ENCODE results near the gene BASP1.

The BASP1 gene

GRCh38 chr5:17265041-17265440 lies 47.6 kb downstream of the BASP1 start:
- Histone ChIP-seq H3K4me1 (ENCODE audit: insufficient read depth, insufficient read length) (no peaks in the 10 kb centered on the region), H3K9ac (ENCODE audit: insufficient read length, low read depth) (no peak overlapping the region), H3K4me3 (ENCODE audit: insufficient read length, low read depth) (no peak overlapping the region), H3K36me3 (ENCODE audit: insufficient read depth, insufficient read length, low read length) (peaks cover 25% of the 10 kb centered on the region), H3K27me3 (ENCODE audit: insufficient read depth, insufficient read length) (no peaks in the 10 kb centered on the region), H3K9me3 (ENCODE audit: insufficient read depth, low read length) (no peaks in the 10 kb centered on the region)
- TF ChIP-seq ZNF274 (IDR thresholded peaks at IDR 0.05; ENCODE audit: low read depth, low read length) (no peak), YY1 (IDR thresholded peaks at IDR 0.05; ENCODE audit: insufficient read depth, insufficient read length) (no peak), SUZ12 (IDR thresholded peaks at IDR 0.05; ENCODE audit: extremely low read depth, insufficient read depth, insufficient read length) (no peak)
- DNase-seq (ENCODE audit: low read depth, low spot score) = no peak

DNA sequence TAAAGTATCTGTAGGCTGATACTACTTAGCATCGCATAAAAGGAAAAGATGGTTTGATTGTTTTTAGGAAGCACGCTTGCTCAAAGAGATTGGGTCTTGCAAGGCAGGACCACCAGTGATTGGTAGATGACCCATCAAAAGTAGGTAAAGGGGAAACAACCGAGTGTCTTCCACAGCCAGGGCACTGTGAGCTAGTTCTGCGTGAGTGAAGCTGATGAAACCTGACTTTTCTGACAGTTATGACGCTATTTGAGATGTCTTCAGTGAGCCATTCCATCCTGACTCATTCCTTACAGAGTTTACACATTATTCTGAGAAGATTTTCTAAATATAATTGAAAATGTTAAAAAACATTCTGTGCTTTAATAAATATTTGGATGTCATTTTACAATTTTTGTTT lies 49.7 kb downstream of the BASP1 start:
- TF ChIP-seq ZNF274 (IDR thresholded peaks at IDR 0.05; ENCODE audit: low read depth, low read length) (no peak), SUZ12 (IDR thresholded peaks at IDR 0.05; ENCODE audit: extremely low read depth, insufficient read depth, insufficient read length) (no peak), YY1 (IDR thresholded peaks at IDR 0.05; ENCODE audit: insufficient read depth, insufficient read length) (no peak)
- H3K9ac ChIP-seq (ENCODE audit: insufficient read length, low read depth) = no peak overlapping the region
- no peak overlapping the region for H3K4me3 ChIP-seq (ENCODE audit: insufficient read length, low read depth)
- peaks cover 22% of the 10 kb centered on the region for H3K36me3 ChIP-seq (ENCODE audit: insufficient read depth, insufficient read length, low read length)
- H3K27me3 ChIP-seq (ENCODE audit: insufficient read depth, insufficient read length) = no peaks in the 10 kb centered on the region
- H3K4me1 ChIP-seq (ENCODE audit: insufficient read depth, insufficient read length) = no peaks in the 10 kb centered on the region
- no peak for DNase-seq (ENCODE audit: low read depth, low spot score)
- H3K9me3 ChIP-seq (ENCODE audit: insufficient read depth, low read length) = no peaks in the 10 kb centered on the region

GRCh38 chr5:17269201-17269600 lies 51.8 kb downstream of the BASP1 start:
- no peak for DNase-seq (ENCODE audit: low read depth, low spot score)
- H3K9me3 ChIP-seq (ENCODE audit: insufficient read depth, low read length) = no peaks in the 10 kb centered on the region
- no peak overlapping the region for H3K9ac ChIP-seq (ENCODE audit: insufficient read length, low read depth)
- H3K4me1 ChIP-seq (ENCODE audit: insufficient read depth, insufficient read length) = no peaks in the 10 kb centered on the region
- no peaks in the 10 kb centered on the region for H3K27me3 ChIP-seq (ENCODE audit: insufficient read depth, insufficient read length)
- H3K36me3 ChIP-seq (ENCODE audit: insufficient read depth, insufficient read length, low read length) = peaks cover 18% of the 10 kb centered on the region
- no peak overlapping the region for H3K4me3 ChIP-seq (ENCODE audit: insufficient read length, low read depth)
- TF ChIP-seq ZNF274 (IDR thresholded peaks at IDR 0.05; ENCODE audit: low read depth, low read length) (no peak), SUZ12 (IDR thresholded peaks at IDR 0.05; ENCODE audit: extremely low read depth, insufficient read depth, insufficient read length) (no peak), YY1 (IDR thresholded peaks at IDR 0.05; ENCODE audit: insufficient read depth, insufficient read length) (no peak)

- Histone ChIP-seq H3K9ac (ENCODE audit: insufficient read length, low read depth) (no peak overlapping the region), H3K4me1 (ENCODE audit: insufficient read depth, insufficient read length) (peaks cover 2% of the 10 kb centered on the region), H3K27me3 (ENCODE audit: insufficient read depth, insufficient read length) (no peaks in the 10 kb centered on the region), H3K9me3 (ENCODE audit: insufficient read depth, low read length) (no peaks in the 10 kb centered on the region), H3K36me3 (ENCODE audit: insufficient read depth, insufficient read length, low read length) (peaks cover 30% of the 10 kb centered on the region), H3K4me3 (ENCODE audit: insufficient read length, low read depth) (no peak overlapping the region)
- DNase-seq (ENCODE audit: low read depth, low spot score) = no peak
- TF ChIP-seq ZNF274 (IDR thresholded peaks at IDR 0.05; ENCODE audit: low read depth, low read length) (no peak), SUZ12 (IDR thresholded peaks at IDR 0.05; ENCODE audit: extremely low read depth, insufficient read depth, insufficient read length) (no peak), YY1 (IDR thresholded peaks at IDR 0.05; ENCODE audit: insufficient read depth, insufficient read length) (no peak)
These were observed 54.7 kb downstream of the BASP1 start for GRCh38 chr5:17272111-17272510.

- TF ChIP-seq ZNF274 (IDR thresholded peaks at IDR 0.05; ENCODE audit: low read depth, low read length) (no peak), SUZ12 (IDR thresholded peaks at IDR 0.05; ENCODE audit: extremely low read depth, insufficient read depth, insufficient read length) (no peak), YY1 (IDR thresholded peaks at IDR 0.05; ENCODE audit: insufficient read depth, insufficient read length) (no peak)
- no peak overlapping the region for H3K4me3 ChIP-seq (ENCODE audit: insufficient read length, low read depth)
- no peak overlapping the region for H3K9ac ChIP-seq (ENCODE audit: insufficient read length, low read depth)
- no peaks in the 10 kb centered on the region for H3K27me3 ChIP-seq (ENCODE audit: insufficient read depth, insufficient read length)
- no peak for DNase-seq (ENCODE audit: low read depth, low spot score)
- no peaks in the 10 kb centered on the region for H3K9me3 ChIP-seq (ENCODE audit: insufficient read depth, low read length)
- H3K36me3 ChIP-seq (ENCODE audit: insufficient read depth, insufficient read length, low read length) = peaks cover 26% of the 10 kb centered on the region
- peaks cover 2% of the 10 kb centered on the region for H3K4me1 ChIP-seq (ENCODE audit: insufficient read depth, insufficient read length)
These were observed 58.1 kb downstream of the BASP1 start for GRCh38 chr5:17275289-17276158.

DNA sequence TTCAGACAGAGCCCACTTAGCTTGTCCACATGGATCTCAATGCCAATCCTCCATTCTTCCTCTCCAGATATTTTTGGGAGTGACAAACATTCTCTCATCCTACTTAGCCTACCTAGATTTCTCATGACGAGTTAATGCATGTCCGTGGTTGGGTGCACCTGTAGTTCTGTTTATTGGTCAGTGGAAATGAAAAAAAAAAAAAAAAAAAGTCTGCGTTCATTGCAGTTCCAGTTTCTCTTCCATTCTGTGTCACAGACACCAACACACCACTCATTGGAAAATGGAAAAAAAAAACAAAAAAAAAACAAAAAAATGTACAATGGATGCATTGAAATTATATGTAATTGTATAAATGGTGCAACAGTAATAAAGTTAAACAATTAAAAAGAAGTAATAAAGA lies 59.0 kb downstream of the BASP1 start:
- Histone ChIP-seq H3K36me3 (ENCODE audit: insufficient read depth, insufficient read length, low read length) (peaks cover 26% of the 10 kb centered on the region), H3K4me3 (ENCODE audit: insufficient read length, low read depth) (no peak overlapping the region), H3K27me3 (ENCODE audit: insufficient read depth, insufficient read length) (no peaks in the 10 kb centered on the region), H3K4me1 (ENCODE audit: insufficient read depth, insufficient read length) (peaks cover 2% of the 10 kb centered on the region), H3K9me3 (ENCODE audit: insufficient read depth, low read length) (no peaks in the 10 kb centered on the region), H3K9ac (ENCODE audit: insufficient read length, low read depth) (no peak overlapping the region)
- TF ChIP-seq YY1 (IDR thresholded peaks at IDR 0.05; ENCODE audit: insufficient read depth, insufficient read length) (no peak), ZNF274 (IDR thresholded peaks at IDR 0.05; ENCODE audit: low read depth, low read length) (no peak), SUZ12 (IDR thresholded peaks at IDR 0.05; ENCODE audit: extremely low read depth, insufficient read depth, insufficient read length) (no peak)
- DNase-seq (ENCODE audit: low read depth, low spot score) = no peak

DNA sequence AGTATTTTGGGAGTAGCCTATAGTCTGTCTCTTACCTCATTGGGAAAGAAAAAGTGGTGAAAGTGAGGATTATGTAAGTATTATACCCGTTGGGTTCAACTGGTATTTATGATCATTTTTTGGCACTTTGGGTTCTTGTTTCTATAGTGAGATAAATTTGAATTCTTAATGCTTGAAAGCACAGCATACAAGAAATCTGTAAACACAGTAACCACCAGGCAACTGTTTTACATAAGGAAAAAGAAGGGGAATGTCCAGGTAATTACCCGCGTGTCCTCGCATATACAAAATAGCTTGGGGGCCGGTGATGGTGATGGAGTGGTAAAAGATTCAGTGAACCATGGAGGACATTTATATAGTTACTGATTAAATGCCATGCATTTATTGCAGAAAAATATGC lies 60.5 kb downstream of the BASP1 start:
- Histone ChIP-seq H3K4me3 (ENCODE audit: insufficient read length, low read depth) (no peak overlapping the region), H3K27me3 (ENCODE audit: insufficient read depth, insufficient read length) (no peaks in the 10 kb centered on the region), H3K4me1 (ENCODE audit: insufficient read depth, insufficient read length) (peaks cover 2% of the 10 kb centered on the region), H3K36me3 (ENCODE audit: insufficient read depth, insufficient read length, low read length) (peaks cover 24% of the 10 kb centered on the region), H3K9ac (ENCODE audit: insufficient read length, low read depth) (no peak overlapping the region), H3K9me3 (ENCODE audit: insufficient read depth, low read length) (no peaks in the 10 kb centered on the region)
- TF ChIP-seq YY1 (IDR thresholded peaks at IDR 0.05; ENCODE audit: insufficient read depth, insufficient read length) (no peak), ZNF274 (IDR thresholded peaks at IDR 0.05; ENCODE audit: low read depth, low read length) (no peak), SUZ12 (IDR thresholded peaks at IDR 0.05; ENCODE audit: extremely low read depth, insufficient read depth, insufficient read length) (no peak)
- DNase-seq (ENCODE audit: low read depth, low spot score) = no peak
